Fibroblast of lung (primary cell): Measurements from ENCODE around the gene FZD8. TPM values are rescaled to one million over a fixed set of nuclear protein-coding genes. Genes with fewer than 3 reads are reported as not detected.

Experiments
- DNase-seq, 2 donors: peaks; one replicate each; pipeline versions ENCODE4 v3.0.0 to v3.0.0-alpha.2; 2010; ENCODE audit warnings: low read depth in 2 of 2
- H2AFZ ChIP-seq: 2 replicates; pipeline ENCODE4 v1.5.1; 2012; ENCODE audit warnings: low read length, control low read depth, inconsistent platforms
- H3K27ac ChIP-seq: 2 replicates; pipeline ENCODE4 v1.5.1; 2011; ENCODE audit warnings: low read length, control low read depth; ENCODE audit not compliant: insufficient read depth
- H3K27me3 ChIP-seq: 2 replicates; pipeline ENCODE4 v1.5.1; 2011; ENCODE audit warnings: mild to moderate bottlenecking, low read length; ENCODE audit not compliant: control insufficient read depth, insufficient read depth
- H3K36me3 ChIP-seq: 2 replicates; pipeline ENCODE4 v1.5.1; 2011; ENCODE audit warnings: low read length; ENCODE audit not compliant: control insufficient read depth, insufficient read depth
- H3K4me1 ChIP-seq: 2 replicates; pipeline ENCODE4 v1.5.1; 2011; ENCODE audit warnings: low read length; ENCODE audit not compliant: control insufficient read depth, insufficient read depth; ENCODE audit errors: extremely low read depth
- H3K4me2 ChIP-seq: 2 replicates; pipeline ENCODE4 v1.5.1; 2011; ENCODE audit warnings: low read length, control low read depth; ENCODE audit not compliant: insufficient read depth; ENCODE audit errors: extremely low read depth
- H3K4me3 ChIP-seq, 4 experiments: fragments of 200-600 bp in 1 of 4; sonication (generic) in 1 of 4; replicated peaks in 1 of 4; 2 replicates each; pipeline ENCODE4 v1.5.1; 2011 to 2016; ENCODE audit warnings: low read length in 4 of 4, low read depth in 3 of 4, mild to moderate bottlenecking in 3 of 4, control low read depth in 2 of 4, inconsistent platforms in 1 of 4, mixed read lengths in 1 of 4; ENCODE audit not compliant: insufficient read depth in 1 of 4; ENCODE audit errors: control extremely low read depth in 1 of 4
- H3K79me2 ChIP-seq: 2 replicates; pipeline ENCODE4 v1.5.1; 2012; ENCODE audit warnings: mild to moderate bottlenecking, low read length, inconsistent platforms; ENCODE audit not compliant: control insufficient read depth, insufficient read depth
- H3K9ac ChIP-seq: 2 replicates; pipeline ENCODE4 v1.5.1; 2011; ENCODE audit warnings: mild to moderate bottlenecking, low read length, control low read depth; ENCODE audit not compliant: insufficient read depth
- H3K9me3 ChIP-seq: 2 replicates; pipeline ENCODE4 v1.5.1; 2012; ENCODE audit warnings: low read depth, low read length; ENCODE audit not compliant: control insufficient read depth, insufficient read depth
- H4K20me1 ChIP-seq: 2 replicates; pipeline ENCODE4 v1.5.1; 2011; ENCODE audit warnings: low read length; ENCODE audit not compliant: control insufficient read depth, insufficient read depth; ENCODE audit errors: extremely low read depth
- CTCF ChIP-seq, 2 donors: IDR thresholded peaks in 1 of 2; conservative IDR thresholded peaks in 1 of 2; 1 replicate in 1 of 2; 2 replicates in 1 of 2; pipeline ENCODE4 v1.5.1; 2011 to 2012; ENCODE audit warnings: low read length in 2 of 2, control low read depth in 1 of 2, inconsistent platforms in 1 of 2, low read depth in 1 of 2, mild to moderate bottlenecking in 1 of 2
- EZH2 ChIP-seq: IDR thresholded peaks from 2 replicates; pipeline ENCODE4 v1.5.1; 2012; ENCODE audit warnings: low read length, control low read depth, mild to moderate bottlenecking; ENCODE audit errors: missing control alignments
- polyA plus RNA-seq, 2 donors: library from polyadenylated mRNA; depleted of rRNA in 1 of 2; stranded (reverse) in 1 of 2; unstranded in 1 of 2; fragments of >200 nt; gene quantifications; 2 replicates each; pipeline ENCODE4 v1.2.1, GENCODE V29; 2011 to 2012; ENCODE audit warnings: missing spikeins in 1 of 2
- total RNA-seq: library from RNA; depleted of rRNA; stranded (reverse); fragments of >200 nt; gene quantifications from 2 replicates; pipeline ENCODE4 v1.2.1, GENCODE V29; 2014

Gene FZD8
- total and polyA plus RNA-seq, 2 donors (not counting 1 experiment from before 2014, with no cell fraction given), result 0.12 to 0.66 TPM

GRCh38 chr10:35594115-35595079 lies 47.7 kb downstream of the FZD8 start:
- no peak for DNase-seq
- no peaks in the 10 kb centered on the region for H3K9me3 ChIP-seq
- H3K27ac ChIP-seq, result no peak overlapping the region
- H3K27me3 ChIP-seq, result peaks cover 7% of the 10 kb centered on the region
- no peak overlapping the region for H2AFZ ChIP-seq
- H3K9ac ChIP-seq, result no peak overlapping the region
- no peaks in the 10 kb centered on the region for H4K20me1 ChIP-seq
- H3K36me3 ChIP-seq, result no peaks in the 10 kb centered on the region
- no peak overlapping the region for H3K4me2 ChIP-seq
- H3K4me1 ChIP-seq, result no peaks in the 10 kb centered on the region
- H3K4me3 ChIP-seq, result no peak overlapping the region
- no peak for TF ChIP-seq CTCF (conservative IDR thresholded peaks at IDR 0.05 in 1 of 2, IDR thresholded peaks at IDR 0.05 in 1 of 2; ENCODE audit: low read depth in 1 of 2, low read length in 2 of 2)
- H3K79me2 ChIP-seq, result no peaks in the 10 kb centered on the region

GRCh38 chr10:35592441-35592840 lies 49.7 kb downstream of the FZD8 start:
- Histone ChIP-seq H4K20me1 (no peaks in the 10 kb centered on the region), H2AFZ (no peak overlapping the region), H3K27me3 (peaks cover 3% of the 10 kb centered on the region), H3K36me3 (no peaks in the 10 kb centered on the region), H3K79me2 (no peaks in the 10 kb centered on the region), H3K4me1 (no peaks in the 10 kb centered on the region), H3K9me3 (no peaks in the 10 kb centered on the region), H3K4me3 (no peak overlapping the region), H3K27ac (no peak overlapping the region), H3K4me2 (no peak overlapping the region), H3K9ac (no peak overlapping the region)
- TF ChIP-seq CTCF (conservative IDR thresholded peaks at IDR 0.05 in 1 of 2, IDR thresholded peaks at IDR 0.05 in 1 of 2; ENCODE audit: low read depth in 1 of 2, low read length in 2 of 2), result no peak
- TF ChIP-seq EZH2, result no peak
- DNase-seq, result no peak

- peaks cover 8% of the 10 kb centered on the region for H3K27me3 ChIP-seq
- H3K4me1 ChIP-seq, result no peaks in the 10 kb centered on the region
- TF ChIP-seq CTCF (conservative IDR thresholded peaks at IDR 0.05 in 1 of 2, IDR thresholded peaks at IDR 0.05 in 1 of 2; ENCODE audit: low read depth in 1 of 2, low read length in 2 of 2) (no peak), EZH2 (no peak)
- no peaks in the 10 kb centered on the region for H4K20me1 ChIP-seq
- H3K9me3 ChIP-seq, result no peaks in the 10 kb centered on the region
- DNase-seq, result no peak
- no peak overlapping the region for H3K4me2 ChIP-seq
- no peaks in the 10 kb centered on the region for H3K79me2 ChIP-seq
- H3K9ac ChIP-seq, result no peak overlapping the region
- no peak overlapping the region for H2AFZ ChIP-seq
- no peak overlapping the region for H3K4me3 ChIP-seq
- no peaks in the 10 kb centered on the region for H3K36me3 ChIP-seq
- no peak overlapping the region for H3K27ac ChIP-seq
Observed at GRCh38 chr10:35588836-35589235, 53.3 kb downstream of the FZD8 start.

Other genes starting within 250 kb of the FZD8 start
- 0.17 TPM in 1 of 2 replicates, not detected in the other for gene GJD4, start 37.0 kb downstream of the FZD8 start, total RNA-seq
- gene GJD4, start 37.0 kb downstream of the FZD8 start, polyA plus RNA-seq, result not detected in 2 replicates